MM.1S (cell line): ENCODE results near the gene PTH1R.

Experiments
- DNase-seq: peaks from one replicate; pipeline ENCODE4 v3.0.0-alpha.2; 2015
- H2AFZ ChIP-seq: fragments of 300-600 bp; sonication (generic); 2 replicates; pipeline ENCODE4 v1.6.0; 2016; ENCODE audit warnings: antibody characterized with exemption, low read length
- H3F3A ChIP-seq: fragments of 300-600 bp; sonication (generic); 2 replicates; pipeline ENCODE4 v1.6.1; 2016; ENCODE audit warnings: mild to moderate bottlenecking, antibody characterized with exemption, low read length, moderate library complexity, mixed read lengths; ENCODE audit not compliant: insufficient read depth
- H3K27ac ChIP-seq: fragments of 300-600 bp; sonication (generic); 2 replicates; pipeline ENCODE4 v1.5.1; 2016; ENCODE audit warnings: mild to moderate bottlenecking, low read length
- H3K27me3 ChIP-seq: fragments of 300-600 bp; sonication (generic); replicated peaks from 2 replicates; pipeline ENCODE4 v1.6.0; 2016; ENCODE audit warnings: low read length; ENCODE audit not compliant: insufficient read depth
- H3K36me3 ChIP-seq: fragments of 300-600 bp; sonication (generic); replicated peaks from 2 replicates; pipeline ENCODE4 v1.6.1; 2016; ENCODE audit warnings: mild to moderate bottlenecking, low read length, mixed read lengths; ENCODE audit not compliant: insufficient read depth
- H3K4me1 ChIP-seq: fragments of 300-600 bp; sonication (generic); 2 replicates; pipeline ENCODE4 v1.6.1; 2016; ENCODE audit warnings: low read length, mixed read lengths
- H3K4me2 ChIP-seq: fragments of 300-600 bp; sonication (generic); 2 replicates; pipeline ENCODE4 v1.6.0; 2016; ENCODE audit warnings: low read depth, low read length
- H3K4me3 ChIP-seq: fragments of 300-600 bp; sonication (generic); 2 replicates; pipeline ENCODE4 v1.5.1; 2016; ENCODE audit warnings: low read length, mixed read lengths
- H3K79me2 ChIP-seq: fragments of 300-600 bp; sonication (generic); 2 replicates; pipeline ENCODE4 v1.6.1; 2016; ENCODE audit warnings: mixed run types, low read length, mixed read lengths
- H3K9ac ChIP-seq: fragments of 300-600 bp; sonication (generic); 2 replicates; pipeline ENCODE4 v1.6.1; 2016; ENCODE audit warnings: low read length, mixed read lengths
- H3K9me2 ChIP-seq: fragments of 300-600 bp; sonication (generic); replicated peaks from 2 replicates; pipeline ENCODE4 v1.6.1; 2016; ENCODE audit warnings: mild to moderate bottlenecking, low read length, mixed read lengths; ENCODE audit not compliant: insufficient read depth
- H3K9me3 ChIP-seq: fragments of 300-600 bp; sonication (generic); replicated peaks from 2 replicates; pipeline ENCODE4 v1.6.1; 2016; ENCODE audit warnings: mild to moderate bottlenecking, low read length, mixed read lengths; ENCODE audit not compliant: insufficient read depth
- H4K20me1 ChIP-seq: fragments of 300-600 bp; sonication (generic); 2 replicates; pipeline ENCODE4 v1.6.1; 2016; ENCODE audit warnings: mild to moderate bottlenecking, low read length, moderate library complexity, mixed read lengths; ENCODE audit not compliant: insufficient read depth
- EZH2 ChIP-seq: fragments of 300-600 bp; sonication (generic); optimal IDR thresholded peaks from 2 replicates; pipeline ENCODE3; 2017; ENCODE audit warnings: low read depth, mild to moderate bottlenecking, antibody characterized with exemption, low read length, mixed read lengths
- EZH2phosphoT487 ChIP-seq: fragments of 300-600 bp; sonication (generic); IDR thresholded peaks from 2 replicates; pipeline ENCODE4 v1.6.1; 2018; ENCODE audit warnings: antibody characterized with exemption, low read length
- TF ChIP-seq, protein P1 (sequence below): fragments of 300-600 bp; sonication (generic); IDR thresholded peaks from 2 replicates; pipeline ENCODE4 v1.5.1; 2016; ENCODE audit warnings: antibody characterized with exemption, low read length, mixed read lengths

Gene PTH1R

DNA sequence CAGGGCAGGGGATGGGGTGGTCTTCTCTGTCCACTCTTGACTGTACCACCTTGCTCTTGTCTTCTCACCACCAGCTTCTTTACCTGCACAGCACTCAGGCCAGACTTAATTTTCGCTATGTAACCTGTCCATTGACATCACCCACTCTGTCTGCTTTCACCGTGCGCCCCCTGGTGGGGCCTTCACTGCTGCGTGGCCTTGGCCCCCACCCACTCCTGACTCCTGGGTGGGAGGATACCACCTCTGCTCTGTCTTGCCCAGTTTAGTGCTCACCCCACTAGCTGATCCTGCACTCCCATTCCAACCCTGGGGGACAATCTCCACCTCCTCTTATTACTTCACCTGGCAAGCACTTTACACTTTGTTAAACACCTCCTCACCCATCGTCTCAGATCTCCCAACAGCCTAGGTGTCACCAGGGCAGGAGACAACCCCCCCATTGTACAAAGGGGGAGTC is 17.7 kb downstream of the PTH1R start:
- Histone ChIP-seq H3F3A (no peaks in the 10 kb centered on the region), H3K27ac (no peak overlapping the region), H4K20me1 (no peaks in the 10 kb centered on the region), H2AFZ (no peak overlapping the region), H3K79me2 (no peaks in the 10 kb centered on the region), H3K4me2 (no peak overlapping the region), H3K9me2 (no peaks in the 10 kb centered on the region), H3K36me3 (no peaks in the 10 kb centered on the region), H3K4me1 (0 out of 2 replicates have a peak, but pooled peaks cover 3% of the 10 kb centered on the region), H3K9ac (no peak overlapping the region), H3K4me3 (no peak overlapping the region), H3K27me3 (peaks cover 10% of the 10 kb centered on the region), H3K9me3 (no peaks in the 10 kb centered on the region)
- TF ChIP-seq EZH2 = no peak
- TF ChIP-seq, protein P1, sequence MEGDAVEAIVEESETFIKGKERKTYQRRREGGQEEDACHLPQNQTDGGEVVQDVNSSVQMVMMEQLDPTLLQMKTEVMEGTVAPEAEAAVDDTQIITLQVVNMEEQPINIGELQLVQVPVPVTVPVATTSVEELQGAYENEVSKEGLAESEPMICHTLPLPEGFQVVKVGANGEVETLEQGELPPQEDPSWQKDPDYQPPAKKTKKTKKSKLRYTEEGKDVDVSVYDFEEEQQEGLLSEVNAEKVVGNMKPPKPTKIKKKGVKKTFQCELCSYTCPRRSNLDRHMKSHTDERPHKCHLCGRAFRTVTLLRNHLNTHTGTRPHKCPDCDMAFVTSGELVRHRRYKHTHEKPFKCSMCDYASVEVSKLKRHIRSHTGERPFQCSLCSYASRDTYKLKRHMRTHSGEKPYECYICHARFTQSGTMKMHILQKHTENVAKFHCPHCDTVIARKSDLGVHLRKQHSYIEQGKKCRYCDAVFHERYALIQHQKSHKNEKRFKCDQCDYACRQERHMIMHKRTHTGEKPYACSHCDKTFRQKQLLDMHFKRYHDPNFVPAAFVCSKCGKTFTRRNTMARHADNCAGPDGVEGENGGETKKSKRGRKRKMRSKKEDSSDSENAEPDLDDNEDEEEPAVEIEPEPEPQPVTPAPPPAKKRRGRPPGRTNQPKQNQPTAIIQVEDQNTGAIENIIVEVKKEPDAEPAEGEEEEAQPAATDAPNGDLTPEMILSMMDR = peak; percentile 89
- DNase-seq = peak; percentile 57

DNA sequence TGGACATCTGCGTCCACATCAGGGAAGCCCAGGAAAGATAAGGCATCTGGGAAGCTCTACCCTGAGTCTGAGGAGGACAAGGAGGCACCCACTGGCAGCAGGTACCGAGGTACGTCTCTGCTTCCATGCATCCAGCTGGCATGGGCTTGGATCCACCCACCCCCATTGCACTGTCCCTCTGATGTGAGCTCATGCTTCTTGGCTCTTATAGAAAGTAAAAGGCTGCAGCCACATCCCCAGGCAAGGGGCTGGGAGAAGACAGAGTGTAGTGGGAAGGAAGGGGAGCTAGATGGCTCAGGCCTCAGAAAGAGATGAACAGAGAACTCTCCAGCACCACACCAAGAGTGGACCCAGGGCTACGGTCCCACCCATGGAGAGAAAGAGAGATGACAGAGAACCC is 18.2 kb downstream of the PTH1R start:
- no peak overlapping the region for H3K9ac ChIP-seq
- no peaks in the 10 kb centered on the region for H3K36me3 ChIP-seq
- H3K9me2 ChIP-seq = no peaks in the 10 kb centered on the region
- H4K20me1 ChIP-seq = no peaks in the 10 kb centered on the region
- H3K4me3 ChIP-seq = no peak overlapping the region
- no peak for DNase-seq
- TF ChIP-seq EZH2phosphoT487 (no peak), EZH2 (no peak)
- TF ChIP-seq, protein P1 = no peak
- H3K4me1 ChIP-seq = 0 out of 2 replicates have a peak, but pooled peaks cover 3% of the 10 kb centered on the region
- no peaks in the 10 kb centered on the region for H3K9me3 ChIP-seq
- H3K4me2 ChIP-seq = no peak overlapping the region
- no peaks in the 10 kb centered on the region for H3F3A ChIP-seq
- no peaks in the 10 kb centered on the region for H3K79me2 ChIP-seq
- no peak overlapping the region for H3K27ac ChIP-seq
- no peak overlapping the region for H2AFZ ChIP-seq
- H3K27me3 ChIP-seq = peaks cover 10% of the 10 kb centered on the region

DNA sequence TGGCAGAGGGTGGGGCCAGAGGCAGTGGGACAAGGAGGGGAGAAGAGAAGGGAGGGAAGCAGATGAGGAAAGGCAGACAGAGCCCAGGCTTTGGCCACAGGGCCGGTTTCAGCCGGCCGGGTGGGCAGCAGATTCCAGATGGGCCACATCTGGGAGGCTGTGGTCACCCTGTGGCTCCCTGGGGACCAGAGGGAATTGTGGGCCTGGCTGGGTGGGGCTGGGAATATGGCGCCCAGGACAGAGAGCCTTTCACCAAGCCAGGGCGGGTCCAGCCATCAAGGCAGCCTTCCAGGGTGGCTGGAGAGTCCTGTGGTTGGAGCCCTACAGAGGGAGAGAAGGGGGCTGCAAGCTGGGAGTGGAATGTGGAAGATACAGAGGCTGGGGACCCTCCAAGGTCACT is 18.9 kb downstream of the PTH1R start:
- H4K20me1 ChIP-seq = no peaks in the 10 kb centered on the region
- no peaks in the 10 kb centered on the region for H3K79me2 ChIP-seq
- no peak overlapping the region for H2AFZ ChIP-seq
- H3K4me2 ChIP-seq = no peak overlapping the region
- no peak overlapping the region for H3K27ac ChIP-seq
- H3K27me3 ChIP-seq = peaks cover 10% of the 10 kb centered on the region
- H3K9ac ChIP-seq = no peak overlapping the region
- no peaks in the 10 kb centered on the region for H3F3A ChIP-seq
- no peak overlapping the region for H3K4me3 ChIP-seq
- TF ChIP-seq EZH2phosphoT487 = no peak
- TF ChIP-seq, protein P1 = no peak
- TF ChIP-seq EZH2 = no peak
- no peak for DNase-seq
- no peaks in the 10 kb centered on the region for H3K36me3 ChIP-seq
- H3K9me3 ChIP-seq = no peaks in the 10 kb centered on the region
- 0 out of 2 replicates have a peak, but pooled peaks cover 3% of the 10 kb centered on the region for H3K4me1 ChIP-seq
- H3K9me2 ChIP-seq = no peaks in the 10 kb centered on the region
